ENCODE data around the gene SCN1A. TPM values are rescaled to one million over a fixed set of nuclear protein-coding genes. Genes with fewer than 3 reads are reported as not detected.

SCN1A gene
- total RNA-seq, 1 donor from 2014 or later, result not detected

GRCh38 chr2:166158546-166158945 is 30.7 kb upstream of the SCN1A start:
- no peak for TF ChIP-seq CTCF (conservative IDR thresholded peaks at IDR 0.05; ENCODE audit: low read depth, low read length)
- H3K4me3 ChIP-seq (ENCODE audit: low read depth, low read length), result no peak overlapping the region
- no peak for DNase-seq (ENCODE audit: low read depth)

GRCh38 chr2:166157578-166157977 is 29.8 kb upstream of the SCN1A start:
- no peak for TF ChIP-seq CTCF (conservative IDR thresholded peaks at IDR 0.05; ENCODE audit: low read depth, low read length)
- no peak for DNase-seq (ENCODE audit: low read depth)
- no peak overlapping the region for H3K4me3 ChIP-seq (ENCODE audit: low read depth, low read length)

- no peak overlapping the region for H3K4me3 ChIP-seq (ENCODE audit: low read depth, low read length)
- no peak for DNase-seq (ENCODE audit: low read depth)
- no peak for TF ChIP-seq CTCF (conservative IDR thresholded peaks at IDR 0.05; ENCODE audit: low read depth, low read length)
These were observed 29.2 kb upstream of the SCN1A start for GRCh38 chr2:166156985-166157490.

GRCh38 chr2:166155589-166155988 is 27.8 kb upstream of the SCN1A start:
- DNase-seq (ENCODE audit: low read depth), result no peak
- no peak for TF ChIP-seq CTCF (conservative IDR thresholded peaks at IDR 0.05; ENCODE audit: low read depth, low read length)
- H3K4me3 ChIP-seq (ENCODE audit: low read depth, low read length), result no peak overlapping the region

- H3K4me3 ChIP-seq (ENCODE audit: low read depth, low read length), result no peak overlapping the region
- TF ChIP-seq CTCF (conservative IDR thresholded peaks at IDR 0.05; ENCODE audit: low read depth, low read length), result no peak
- no peak for DNase-seq (ENCODE audit: low read depth)
These were observed 27.0 kb upstream of the SCN1A start for GRCh38 chr2:166154685-166155338.

- no peak for TF ChIP-seq CTCF (conservative IDR thresholded peaks at IDR 0.05; ENCODE audit: low read depth, low read length)
- no peak overlapping the region for H3K4me3 ChIP-seq (ENCODE audit: low read depth, low read length)
- no peak for DNase-seq (ENCODE audit: low read depth)
These were observed 24.2 kb upstream of the SCN1A start for GRCh38 chr2:166152064-166152463.
